Liver (tissue), 9 donors: ENCODE data around the gene GFY. TPM values are rescaled to one million over a fixed set of nuclear protein-coding genes. Genes with fewer than 3 reads are reported as not detected.

Experiments
- DNase-seq: peaks from one replicate; pipeline ENCODE4 v3.0.0-alpha.2; 2017; ENCODE audit warnings: low spot score
- H3K27ac ChIP-seq, 2 donors: one replicate each; pipeline ENCODE4 v1.7.0; 2013; ENCODE audit warnings: inconsistent platforms in 2 of 2, low read length in 2 of 2, control low read depth in 1 of 2, low read depth in 1 of 2, mild to moderate bottlenecking in 1 of 2
- H3K27me3 ChIP-seq, 4 donors: one replicate each; pipeline versions ENCODE4 v1.6.1 to v1.7.0; 2013; ENCODE audit warnings: low read length in 3 of 4, inconsistent platforms in 1 of 4, mild to moderate bottlenecking in 1 of 4, moderate library complexity in 1 of 4; ENCODE audit not compliant: control insufficient read depth in 4 of 4, insufficient read depth in 4 of 4
- H3K36me3 ChIP-seq, 4 donors: one replicate each; pipeline versions ENCODE4 v1.6.1 to v1.7.0; 2013; ENCODE audit warnings: low read length in 3 of 4, mild to moderate bottlenecking in 3 of 4, low read depth in 1 of 4, moderate library complexity in 1 of 4; ENCODE audit not compliant: control insufficient read depth in 4 of 4, insufficient read depth in 3 of 4
- H3K4me1 ChIP-seq, 4 donors: one replicate each; pipeline versions ENCODE4 v1.6.1 to v1.7.0; 2013; ENCODE audit warnings: low read length in 3 of 4, mild to moderate bottlenecking in 3 of 4, moderate library complexity in 1 of 4; ENCODE audit not compliant: control insufficient read depth in 4 of 4, insufficient read depth in 4 of 4
- H3K4me3 ChIP-seq, 3 donors: one replicate each; pipeline versions ENCODE4 v1.6.1 to v1.7.0; 2013; ENCODE audit warnings: low read length in 3 of 3, control low read depth in 1 of 3, low read depth in 1 of 3, mild to moderate bottlenecking in 1 of 3
- H3K9ac ChIP-seq, 2 donors: one replicate each; pipeline ENCODE4 v1.7.0; 2013; ENCODE audit warnings: low read length in 2 of 2, mild to moderate bottlenecking in 2 of 2, moderate library complexity in 2 of 2, control low read depth in 1 of 2, low read depth in 1 of 2
- H3K9me3 ChIP-seq, 4 donors: one replicate each; pipeline versions ENCODE4 v1.6.1 to v1.7.0; 2013; ENCODE audit warnings: low read length in 3 of 4; ENCODE audit not compliant: control insufficient read depth in 4 of 4
- ATF3 ChIP-seq: IDR thresholded peaks from 2 replicates; pipeline ENCODE4 v1.6.1; 2016; ENCODE audit warnings: antibody characterized with exemption
- CTCF ChIP-seq: fragments of 150-350 bp; IDR thresholded peaks from 2 replicates; pipeline ENCODE4 v1.5.1; 2017; ENCODE audit warnings: improper control_type of control experiment, low read depth, low read length; ENCODE audit not compliant: missing input control
- EGR1 ChIP-seq, 2 donors: IDR thresholded peaks; 2 replicates each; pipeline ENCODE4 v1.6.1; 2016 to 2018; ENCODE audit warnings: antibody characterized with exemption in 2 of 2, low read depth in 2 of 2
- FOXA1 ChIP-seq: IDR thresholded peaks from 2 replicates; pipeline ENCODE4 v1.6.1; 2016; ENCODE audit warnings: antibody characterized with exemption
- FOXA2 ChIP-seq: IDR thresholded peaks from 2 replicates; pipeline ENCODE4 v1.6.1; 2016; ENCODE audit warnings: antibody characterized with exemption
- HNF4A ChIP-seq, 2 donors: conservative IDR thresholded peaks; 2 replicates each; pipeline ENCODE4 v1.6.1; 2016; ENCODE audit warnings: antibody characterized with exemption in 2 of 2, mild to moderate bottlenecking in 2 of 2
- HNF4G ChIP-seq: IDR thresholded peaks from 2 replicates; pipeline ENCODE4 v1.6.1; 2016; ENCODE audit warnings: antibody characterized with exemption
- JUND ChIP-seq, 2 donors: IDR thresholded peaks; 2 replicates each; pipeline ENCODE4 v1.6.1; 2016; ENCODE audit warnings: antibody characterized with exemption in 2 of 2
- RAD21 ChIP-seq, 2 donors: IDR thresholded peaks; 2 replicates each; pipeline ENCODE4 v1.6.1; 2016; ENCODE audit warnings: antibody characterized with exemption in 2 of 2, mild to moderate bottlenecking in 2 of 2
- REST ChIP-seq: IDR thresholded peaks from 2 replicates; pipeline ENCODE4 v1.6.1; 2016; ENCODE audit warnings: antibody characterized with exemption, mild to moderate bottlenecking
- RXRA ChIP-seq, 2 donors: IDR thresholded peaks; 2 replicates each; pipeline ENCODE4 v1.6.1; 2017 to 2018; ENCODE audit warnings: antibody characterized with exemption in 2 of 2, mild to moderate bottlenecking in 1 of 2
- SP1 ChIP-seq: IDR thresholded peaks from 2 replicates; pipeline ENCODE4 v1.6.1; 2018; ENCODE audit warnings: antibody characterized with exemption, mild to moderate bottlenecking
- TAF1 ChIP-seq: conservative IDR thresholded peaks from 2 replicates; pipeline ENCODE4 v1.6.1; 2016; ENCODE audit warnings: antibody characterized with exemption, mild to moderate bottlenecking
- YY1 ChIP-seq: IDR thresholded peaks from 2 replicates; pipeline ENCODE4 v1.6.1; 2016; ENCODE audit warnings: antibody characterized with exemption, mild to moderate bottlenecking
- ZBTB33 ChIP-seq: IDR thresholded peaks from 2 replicates; pipeline ENCODE4 v1.6.1; 2016; ENCODE audit warnings: antibody characterized with exemption
- WGBS: extraction: QIAGEN DNeasy Blood & Tissue Kit; methylation state at CpG from one replicate; pipeline ENCODE4 v1.1.7; 2013; 5-methylcytosine and 5-hydroxymethylcytosine counted together
- polyA plus RNA-seq, 2 donors: library from polyadenylated mRNA; stranded (reverse) in 1 of 2; unstranded in 1 of 2; fragments of 200-250 nt in 1 of 2; fragments of >200 nt in 1 of 2; fragmentation: Nextera tagmentation in 1 of 2; extraction: Ambion mirVana in 1 of 2; gene quantifications; one replicate each; pipeline versions ENCODE4 v1.2.1 to v1.2.3, GENCODE V29; 2013 to 2015
- total RNA-seq, 2 donors: library from RNA; depleted of rRNA; stranded (reverse); fragments of >200 nt; gene quantifications; one replicate each; pipeline ENCODE4 v1.2.3, GENCODE V29; 2014
- donor health status: healthy.
- donor health status: healthy.
- donor health status: healthy.
- donor health status: healthy.
- donor health status: healthy.

The GFY gene
- total and polyA plus RNA-seq, 4 donors: not detected

GRCh38 chr19:49442354-49442753 lies 17.2 kb downstream of the GFY start:
- Histone ChIP-seq H3K27ac (no peak overlapping the region), H3K4me1 (peaks cover 0 to 8% (median 3%) of the 10 kb centered on the region in 4 donors), H3K4me3 (peak overlapping the region in 1 of 3 donors; percentile 60), H3K27me3 (peaks cover 0 to 3% (median 1%) of the 10 kb centered on the region in 4 donors), H3K36me3 (peaks cover 0 to 7% (median 5%) of the 10 kb centered on the region in 4 donors), H3K9me3 (no peaks in the 10 kb centered on the region), H3K9ac (no peak overlapping the region)
- no peak for DNase-seq
- TF ChIP-seq EGR1 (IDR thresholded peaks at IDR 0.05; ENCODE audit: low read depth in 2 of 2): no peak
- 8% methylated on average over 11 of the region's 11 CpGs for WGBS

GRCh38 chr19:49442771-49443365 lies 17.7 kb downstream of the GFY start:
- H3K4me1 ChIP-seq: peaks cover 0 to 8% (median 3%) of the 10 kb centered on the region in 4 donors

More at GRCh38 chr19:49442771-49443365, 17.7 kb downstream of the GFY start:
- TF ChIP-seq FOXA1 (no peak), ZBTB33 (no peak), CTCF (no peak), SP1 (peak; percentile 44), HNF4G (no peak), ATF3 (no peak), RXRA (IDR thresholded peaks at IDR 0.05) (no peak), REST (no peak), YY1 (no peak), RAD21 (IDR thresholded peaks at IDR 0.05) (no peak), FOXA2 (no peak), JUND (IDR thresholded peaks at IDR 0.05) (no peak), EGR1 (IDR thresholded peaks at IDR 0.05; ENCODE audit: low read depth in 2 of 2) (peak; percentile 64 to 66), TAF1 (no peak), HNF4A (conservative IDR thresholded peaks at IDR 0.05) (no peak)
- 1% methylated on average over 43 of the region's 43 CpGs for WGBS
- peaks cover 0 to 7% (median 5%) of the 10 kb centered on the region in 4 donors for H3K36me3 ChIP-seq
- peak; percentile 83 for DNase-seq
- H3K27ac ChIP-seq: peak overlapping the region; percentile 28 to 56
- H3K27me3 ChIP-seq: peaks cover 0 to 3% (median 1%) of the 10 kb centered on the region in 4 donors
- H3K9me3 ChIP-seq: no peaks in the 10 kb centered on the region
- H3K9ac ChIP-seq: no peak overlapping the region
- H3K4me3 ChIP-seq: peak overlapping the region; percentile 60 to 73 (median 65)
